Retinal pigment epithelial cell (primary cell): ENCODE results near the gene SERPINB11.

Experiments
- DNase-seq: peaks from one replicate; pipeline ENCODE4 v3.0.0-alpha.2; 2010; ENCODE audit warnings: low read depth
- H3K4me3 ChIP-seq: 2 replicates; pipeline ENCODE4 v1.5.1; 2011; ENCODE audit warnings: mild to moderate bottlenecking, low read length, control low read depth, moderate library complexity
- TF ChIP-seq, protein P1 (sequence below): conservative IDR thresholded peaks from 2 replicates; pipeline ENCODE4 v1.5.1; 2011; ENCODE audit warnings: low read depth, low read length, control low read depth, inconsistent platforms

The SERPINB11 gene

GRCh38 chr18:63681449-63682340 lies 21.1 kb upstream of the SERPINB11 start:
- TF ChIP-seq, protein P1, sequence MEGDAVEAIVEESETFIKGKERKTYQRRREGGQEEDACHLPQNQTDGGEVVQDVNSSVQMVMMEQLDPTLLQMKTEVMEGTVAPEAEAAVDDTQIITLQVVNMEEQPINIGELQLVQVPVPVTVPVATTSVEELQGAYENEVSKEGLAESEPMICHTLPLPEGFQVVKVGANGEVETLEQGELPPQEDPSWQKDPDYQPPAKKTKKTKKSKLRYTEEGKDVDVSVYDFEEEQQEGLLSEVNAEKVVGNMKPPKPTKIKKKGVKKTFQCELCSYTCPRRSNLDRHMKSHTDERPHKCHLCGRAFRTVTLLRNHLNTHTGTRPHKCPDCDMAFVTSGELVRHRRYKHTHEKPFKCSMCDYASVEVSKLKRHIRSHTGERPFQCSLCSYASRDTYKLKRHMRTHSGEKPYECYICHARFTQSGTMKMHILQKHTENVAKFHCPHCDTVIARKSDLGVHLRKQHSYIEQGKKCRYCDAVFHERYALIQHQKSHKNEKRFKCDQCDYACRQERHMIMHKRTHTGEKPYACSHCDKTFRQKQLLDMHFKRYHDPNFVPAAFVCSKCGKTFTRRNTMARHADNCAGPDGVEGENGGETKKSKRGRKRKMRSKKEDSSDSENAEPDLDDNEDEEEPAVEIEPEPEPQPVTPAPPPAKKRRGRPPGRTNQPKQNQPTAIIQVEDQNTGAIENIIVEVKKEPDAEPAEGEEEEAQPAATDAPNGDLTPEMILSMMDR = no peak
- H3K4me3 ChIP-seq = no peak overlapping the region
- no peak for DNase-seq

GRCh38 chr18:63683152-63683551 lies 19.6 kb upstream of the SERPINB11 start:
- H3K4me3 ChIP-seq = no peak overlapping the region
- peak; percentile 92 for DNase-seq
- TF ChIP-seq, protein P1 = no peak

GRCh38 chr18:63683890-63684289 lies 18.9 kb upstream of the SERPINB11 start:
- H3K4me3 ChIP-seq = no peak overlapping the region
- no peak for DNase-seq
- TF ChIP-seq, protein P1 = no peak

GRCh38 chr18:63684718-63685117 lies 18.0 kb upstream of the SERPINB11 start:
- DNase-seq = no peak
- TF ChIP-seq, protein P1 = no peak
- no peak overlapping the region for H3K4me3 ChIP-seq

DNA sequence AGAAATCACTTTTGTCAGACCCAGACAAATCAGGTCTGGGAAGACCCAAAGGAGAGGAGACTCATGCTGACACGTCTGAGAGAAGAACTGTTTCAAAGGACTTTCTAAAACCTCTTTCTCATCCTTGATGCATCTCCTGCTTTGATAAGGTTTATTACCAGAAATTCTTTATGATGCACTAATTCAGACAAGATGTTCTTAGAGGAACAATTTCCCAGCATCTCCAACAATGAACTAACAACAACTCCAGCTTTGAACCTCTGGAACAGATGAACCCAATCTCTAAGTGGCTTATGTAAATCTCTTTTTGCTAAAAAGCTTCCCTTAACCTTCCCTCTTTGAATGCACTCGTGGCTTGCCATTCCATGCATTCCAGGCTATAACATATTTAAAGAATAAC lies 15.9 kb upstream of the SERPINB11 start:
- no peak for DNase-seq
- TF ChIP-seq, protein P1 = no peak
- no peak overlapping the region for H3K4me3 ChIP-seq

GRCh38 chr18:63689064-63689463 lies 13.7 kb upstream of the SERPINB11 start:
- TF ChIP-seq, protein P1 = no peak
- DNase-seq = no peak
- no peak overlapping the region for H3K4me3 ChIP-seq

DNA sequence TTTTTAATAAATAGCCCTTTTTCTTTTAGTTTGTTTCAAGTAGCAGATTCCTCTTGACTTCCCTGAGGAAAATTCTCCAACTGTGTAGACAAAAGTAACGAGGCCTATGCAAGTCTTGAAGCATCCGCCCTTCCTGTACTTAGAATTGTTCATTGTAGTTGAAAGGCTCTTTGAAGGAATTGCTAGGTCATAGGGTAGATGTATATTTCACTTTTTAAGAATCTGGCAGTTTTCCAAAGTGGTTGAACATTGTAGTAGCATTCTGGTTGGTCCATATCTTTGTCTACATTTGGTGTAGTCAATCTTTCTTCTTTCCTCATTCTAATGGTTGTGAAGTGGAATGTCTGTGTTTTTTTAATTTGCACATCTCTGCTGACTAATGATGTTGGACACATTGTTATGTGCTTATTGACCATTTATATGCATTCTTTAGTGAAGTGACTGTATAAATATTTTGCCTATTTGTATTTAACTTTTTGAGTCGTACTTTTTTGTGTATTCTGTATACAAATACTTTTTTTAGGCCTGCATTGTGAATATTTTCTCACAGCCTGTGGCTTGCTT lies 5.6 kb upstream of the SERPINB11 start:
- TF ChIP-seq, protein P1 = no peak
- no peak overlapping the region for H3K4me3 ChIP-seq
- no peak for DNase-seq
